H1 (cell line): ENCODE data around the gene RUSF1.

ENCODE experiments used
- ATF2 ChIP-seq: IDR thresholded peaks from 2 replicates; pipeline ENCODE4 v1.6.1; 2012; ENCODE audit warnings: low read length, inconsistent platforms
- CREB1 ChIP-seq: IDR thresholded peaks from 2 replicates; pipeline ENCODE4 v1.6.1; 2012; ENCODE audit warnings: inconsistent platforms
- EGR1 ChIP-seq: IDR thresholded peaks from 2 replicates; pipeline ENCODE4 v1.6.1; 2011; ENCODE audit warnings: low read depth, low read length, borderline replicate concordance
- EP300 ChIP-seq, 2 experiments: IDR thresholded peaks; 1 replicate in 1 of 2; 2 replicates in 1 of 2; pipeline ENCODE4 v1.6.1; 2011 to 2012; ENCODE audit warnings: low read depth in 2 of 2, low read length in 2 of 2, mild to moderate bottlenecking in 2 of 2, borderline replicate concordance in 1 of 2, inconsistent platforms in 1 of 2, moderate library complexity in 1 of 2
- EZH2 ChIP-seq: fragments of 200-600 bp; sonication (generic); IDR thresholded peaks from 2 replicates; pipeline ENCODE4 v1.7.1; 2012; ENCODE audit warnings: low read depth, mild to moderate bottlenecking, moderate library complexity, low read length, inconsistent platforms; ENCODE audit not compliant: severe bottlenecking
- JUN ChIP-seq: IDR thresholded peaks from 2 replicates; pipeline ENCODE4 v1.6.1; 2011; ENCODE audit warnings: low read depth, mild to moderate bottlenecking, improper control_type of control experiment, low read length
- PHF8 ChIP-seq: fragments of 200-600 bp; sonication (generic); conservative IDR thresholded peaks from 2 replicates; pipeline ENCODE4 v1.7.1; 2012; ENCODE audit warnings: low read depth, mild to moderate bottlenecking, inconsistent platforms, low read length, moderate library complexity
- POLR2A ChIP-seq, 2 experiments: IDR thresholded peaks; 1 replicate in 1 of 2; 2 replicates in 1 of 2; pipeline ENCODE4 v1.6.1; 2011; ENCODE audit warnings: low read depth in 2 of 2, low read length in 2 of 2, mild to moderate bottlenecking in 2 of 2; ENCODE audit errors: control extremely low read depth in 1 of 2
- USF2 ChIP-seq: IDR thresholded peaks from 2 replicates; pipeline ENCODE4 v1.6.1; 2011; ENCODE audit warnings: low read length, improper control_type of control experiment
- TF ChIP-seq, protein P1 (sequence below), 3 experiments: IDR thresholded peaks; 1 replicate in 2 of 3; 2 replicates in 1 of 3; pipeline versions ENCODE4 v1.5.1 to v1.6.1; 2011; ENCODE audit warnings: low read length in 3 of 3, mild to moderate bottlenecking in 3 of 3, inconsistent platforms in 2 of 3, low read depth in 1 of 3, moderate library complexity in 1 of 3; ENCODE audit not compliant: insufficient read depth in 1 of 3; ENCODE audit errors: control extremely low read depth in 1 of 3

- TF ChIP-seq POLR2A (IDR thresholded peaks at IDR 0.05; ENCODE audit: control extremely low read depth in 1 of 2, low read depth in 2 of 2, low read length in 2 of 2): no peak
- no peak for TF ChIP-seq CREB1
- no peak for TF ChIP-seq EGR1
- TF ChIP-seq USF2: no peak
- no peak for TF ChIP-seq EZH2
- TF ChIP-seq, protein P1, sequence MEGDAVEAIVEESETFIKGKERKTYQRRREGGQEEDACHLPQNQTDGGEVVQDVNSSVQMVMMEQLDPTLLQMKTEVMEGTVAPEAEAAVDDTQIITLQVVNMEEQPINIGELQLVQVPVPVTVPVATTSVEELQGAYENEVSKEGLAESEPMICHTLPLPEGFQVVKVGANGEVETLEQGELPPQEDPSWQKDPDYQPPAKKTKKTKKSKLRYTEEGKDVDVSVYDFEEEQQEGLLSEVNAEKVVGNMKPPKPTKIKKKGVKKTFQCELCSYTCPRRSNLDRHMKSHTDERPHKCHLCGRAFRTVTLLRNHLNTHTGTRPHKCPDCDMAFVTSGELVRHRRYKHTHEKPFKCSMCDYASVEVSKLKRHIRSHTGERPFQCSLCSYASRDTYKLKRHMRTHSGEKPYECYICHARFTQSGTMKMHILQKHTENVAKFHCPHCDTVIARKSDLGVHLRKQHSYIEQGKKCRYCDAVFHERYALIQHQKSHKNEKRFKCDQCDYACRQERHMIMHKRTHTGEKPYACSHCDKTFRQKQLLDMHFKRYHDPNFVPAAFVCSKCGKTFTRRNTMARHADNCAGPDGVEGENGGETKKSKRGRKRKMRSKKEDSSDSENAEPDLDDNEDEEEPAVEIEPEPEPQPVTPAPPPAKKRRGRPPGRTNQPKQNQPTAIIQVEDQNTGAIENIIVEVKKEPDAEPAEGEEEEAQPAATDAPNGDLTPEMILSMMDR (IDR thresholded peaks at IDR 0.05; ENCODE audit: control extremely low read depth in 1 of 3, insufficient read depth in 1 of 3, low read depth in 1 of 3, low read length in 3 of 3): peak; percentile 60 to 74 (median 73)
- no peak for TF ChIP-seq PHF8
- TF ChIP-seq ATF2: no peak
- no peak for TF ChIP-seq EP300 (IDR thresholded peaks at IDR 0.05; ENCODE audit: borderline replicate concordance in 1 of 2, low read depth in 2 of 2, low read length in 2 of 2)
- TF ChIP-seq JUN: no peak
Measured at GRCh38 chr16:31451681-31452351, 56.4 kb downstream of the RUSF1 start.
